Fibroblast of lung (primary cell): ENCODE results near the gene PRKAG2. TPM values are rescaled to one million over a fixed set of nuclear protein-coding genes. Genes with fewer than 3 reads are reported as not detected.

Experiments
- DNase-seq, 2 donors: peaks; one replicate each; pipeline versions ENCODE4 v3.0.0 to v3.0.0-alpha.2; 2010; ENCODE audit warnings: low read depth in 2 of 2
- H2AFZ ChIP-seq: 2 replicates; pipeline ENCODE4 v1.5.1; 2012; ENCODE audit warnings: low read length, control low read depth, inconsistent platforms
- H3K27ac ChIP-seq: 2 replicates; pipeline ENCODE4 v1.5.1; 2011; ENCODE audit warnings: low read length, control low read depth; ENCODE audit not compliant: insufficient read depth
- H3K27me3 ChIP-seq: 2 replicates; pipeline ENCODE4 v1.5.1; 2011; ENCODE audit warnings: mild to moderate bottlenecking, low read length; ENCODE audit not compliant: control insufficient read depth, insufficient read depth
- H3K36me3 ChIP-seq: 2 replicates; pipeline ENCODE4 v1.5.1; 2011; ENCODE audit warnings: low read length; ENCODE audit not compliant: control insufficient read depth, insufficient read depth
- H3K4me1 ChIP-seq: 2 replicates; pipeline ENCODE4 v1.5.1; 2011; ENCODE audit warnings: low read length; ENCODE audit not compliant: control insufficient read depth, insufficient read depth; ENCODE audit errors: extremely low read depth
- H3K4me2 ChIP-seq: 2 replicates; pipeline ENCODE4 v1.5.1; 2011; ENCODE audit warnings: low read length, control low read depth; ENCODE audit not compliant: insufficient read depth; ENCODE audit errors: extremely low read depth
- H3K4me3 ChIP-seq, 4 experiments: fragments of 200-600 bp in 1 of 4; sonication (generic) in 1 of 4; replicated peaks in 1 of 4; 2 replicates each; pipeline ENCODE4 v1.5.1; 2011 to 2016; ENCODE audit warnings: low read length in 4 of 4, low read depth in 3 of 4, mild to moderate bottlenecking in 3 of 4, control low read depth in 2 of 4, inconsistent platforms in 1 of 4, mixed read lengths in 1 of 4; ENCODE audit not compliant: insufficient read depth in 1 of 4; ENCODE audit errors: control extremely low read depth in 1 of 4
- H3K79me2 ChIP-seq: 2 replicates; pipeline ENCODE4 v1.5.1; 2012; ENCODE audit warnings: mild to moderate bottlenecking, low read length, inconsistent platforms; ENCODE audit not compliant: control insufficient read depth, insufficient read depth
- H3K9ac ChIP-seq: 2 replicates; pipeline ENCODE4 v1.5.1; 2011; ENCODE audit warnings: mild to moderate bottlenecking, low read length, control low read depth; ENCODE audit not compliant: insufficient read depth
- H3K9me3 ChIP-seq: 2 replicates; pipeline ENCODE4 v1.5.1; 2012; ENCODE audit warnings: low read depth, low read length; ENCODE audit not compliant: control insufficient read depth, insufficient read depth
- H4K20me1 ChIP-seq: 2 replicates; pipeline ENCODE4 v1.5.1; 2011; ENCODE audit warnings: low read length; ENCODE audit not compliant: control insufficient read depth, insufficient read depth; ENCODE audit errors: extremely low read depth
- CTCF ChIP-seq, 2 donors: IDR thresholded peaks in 1 of 2; conservative IDR thresholded peaks in 1 of 2; 1 replicate in 1 of 2; 2 replicates in 1 of 2; pipeline ENCODE4 v1.5.1; 2011 to 2012; ENCODE audit warnings: low read length in 2 of 2, control low read depth in 1 of 2, inconsistent platforms in 1 of 2, low read depth in 1 of 2, mild to moderate bottlenecking in 1 of 2
- EZH2 ChIP-seq: IDR thresholded peaks from 2 replicates; pipeline ENCODE4 v1.5.1; 2012; ENCODE audit warnings: low read length, control low read depth, mild to moderate bottlenecking; ENCODE audit errors: missing control alignments
- polyA plus RNA-seq, 2 donors: library from polyadenylated mRNA; depleted of rRNA in 1 of 2; stranded (reverse) in 1 of 2; unstranded in 1 of 2; fragments of >200 nt; gene quantifications; 2 replicates each; pipeline ENCODE4 v1.2.1, GENCODE V29; 2011 to 2012; ENCODE audit warnings: missing spikeins in 1 of 2
- total RNA-seq: library from RNA; depleted of rRNA; stranded (reverse); fragments of >200 nt; gene quantifications from 2 replicates; pipeline ENCODE4 v1.2.1, GENCODE V29; 2014

Gene PRKAG2
- total and polyA plus RNA-seq, 2 donors (not counting 1 experiment from before 2014, with no cell fraction given): 11.9 to 56.7 TPM

DNA sequence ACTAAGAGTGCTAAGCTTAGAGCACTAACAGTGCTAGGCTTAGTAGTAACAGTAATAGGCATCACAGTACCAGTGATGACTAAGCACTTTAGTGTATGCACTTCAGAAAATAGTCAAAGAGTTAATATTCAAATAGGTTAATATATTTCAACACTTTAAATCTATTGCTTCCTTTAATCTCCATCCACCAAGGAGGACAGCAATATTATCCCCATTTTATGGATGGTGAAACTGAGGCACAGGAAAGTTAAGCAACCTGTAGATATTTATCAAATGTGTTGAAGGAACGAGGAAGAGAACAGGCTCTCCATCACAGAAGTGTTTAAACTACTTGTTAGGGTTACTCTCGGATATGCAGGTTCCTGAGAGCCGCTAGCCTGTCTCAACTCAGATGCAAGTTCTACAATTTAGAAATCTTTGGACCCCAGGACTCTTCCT, 165.5 kb downstream of the PRKAG2 start:
- DNase-seq: no peak
- Histone ChIP-seq H3K27me3 (no peaks in the 10 kb centered on the region), H3K27ac (no peak overlapping the region)

DNA sequence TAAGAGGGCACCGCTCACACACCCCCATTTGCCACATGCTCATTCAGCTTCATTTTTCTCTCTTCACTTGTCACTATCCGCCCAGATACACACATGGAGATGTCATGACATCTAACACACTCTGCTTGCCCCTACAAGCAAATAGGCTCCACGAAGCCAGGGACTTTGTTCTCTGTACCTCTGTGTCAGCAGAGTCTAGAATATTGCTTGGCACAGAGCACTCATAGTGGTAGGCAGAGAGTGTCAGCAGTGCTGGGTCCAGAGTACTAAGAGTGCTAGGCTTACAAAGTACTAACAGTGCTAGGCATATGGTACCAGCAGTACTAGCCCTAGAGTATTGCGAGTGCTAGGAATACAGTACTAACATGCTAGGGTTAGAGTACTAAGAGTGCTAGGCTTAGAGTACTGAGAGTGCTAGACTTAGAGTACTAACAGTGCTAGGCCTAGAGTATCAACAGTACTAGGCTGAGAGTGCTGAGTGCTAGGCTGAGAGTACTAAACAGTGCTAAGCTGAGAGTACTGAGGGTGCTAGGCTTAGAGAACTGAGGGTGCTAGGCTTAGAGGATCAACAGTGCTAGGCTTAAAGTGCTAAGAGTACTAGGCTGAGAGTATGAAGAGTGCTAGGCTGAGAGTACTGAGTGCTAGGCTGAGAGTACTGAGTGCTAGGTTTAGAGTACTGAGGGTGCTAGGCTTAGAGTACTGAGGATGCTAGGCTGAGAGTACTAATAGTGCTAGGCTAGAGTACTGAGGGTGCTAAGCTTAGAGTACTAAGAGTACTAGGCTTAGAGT, 166.1 kb downstream of the PRKAG2 start:
- Histone ChIP-seq H3K4me1 (peaks cover 2% of the 10 kb centered on the region), H3K27ac (no peak overlapping the region), H3K27me3 (no peaks in the 10 kb centered on the region), H3K9me3 (no peaks in the 10 kb centered on the region), H2AFZ (no peak overlapping the region), H3K79me2 (no peaks in the 10 kb centered on the region), H3K9ac (no peak overlapping the region), H4K20me1 (no peaks in the 10 kb centered on the region), H3K4me3 (no peak overlapping the region), H3K36me3 (no peaks in the 10 kb centered on the region), H3K4me2 (no peak overlapping the region)
- no peak for DNase-seq
- TF ChIP-seq CTCF (conservative IDR thresholded peaks at IDR 0.05 in 1 of 2, IDR thresholded peaks at IDR 0.05 in 1 of 2; ENCODE audit: low read depth in 1 of 2, low read length in 2 of 2): no peak
- TF ChIP-seq EZH2: no peak

More for the DNA sequence above, 165.5 kb downstream of the PRKAG2 start:
- no peak overlapping the region for H3K9ac ChIP-seq
- H3K36me3 ChIP-seq: no peaks in the 10 kb centered on the region
- H2AFZ ChIP-seq: no peak overlapping the region
- TF ChIP-seq CTCF (conservative IDR thresholded peaks at IDR 0.05 in 1 of 2, IDR thresholded peaks at IDR 0.05 in 1 of 2; ENCODE audit: low read depth in 1 of 2, low read length in 2 of 2) (no peak), EZH2 (no peak)
- no peak overlapping the region for H3K4me3 ChIP-seq
- H3K9me3 ChIP-seq: no peaks in the 10 kb centered on the region
- H3K79me2 ChIP-seq: no peaks in the 10 kb centered on the region
- no peak overlapping the region for H3K4me2 ChIP-seq
- H3K4me1 ChIP-seq: no peaks in the 10 kb centered on the region
- no peaks in the 10 kb centered on the region for H4K20me1 ChIP-seq

DNA sequence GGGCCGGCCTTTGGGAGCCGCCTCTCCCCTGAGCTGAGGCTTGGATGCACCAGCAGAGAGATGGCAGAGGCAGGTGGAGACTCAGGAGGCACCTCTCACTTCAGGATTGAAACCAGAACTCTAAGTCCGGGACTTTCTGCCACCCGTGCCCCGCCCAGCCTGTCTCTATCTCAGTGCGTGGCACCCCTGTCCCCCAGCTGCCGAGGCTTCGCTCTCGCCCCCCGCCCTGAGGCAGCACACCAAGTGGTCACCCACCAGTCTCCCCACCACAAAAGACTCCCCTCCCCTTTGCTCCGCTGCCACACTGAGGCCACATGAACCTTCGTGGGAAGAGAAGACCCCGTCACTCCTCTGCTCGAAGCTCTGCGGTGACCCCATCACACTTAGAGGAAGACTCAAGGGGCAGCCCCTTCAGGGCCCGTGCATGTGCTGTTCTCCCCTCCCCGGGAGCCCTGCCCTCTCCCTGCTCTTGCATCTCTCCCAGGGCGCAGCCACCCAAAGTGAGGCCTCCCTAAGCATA, 166.7 kb downstream of the PRKAG2 start:
- Histone ChIP-seq H3K4me1 (peaks cover 6% of the 10 kb centered on the region), H3K27me3 (no peaks in the 10 kb centered on the region), H3K9ac (no peak overlapping the region), H3K79me2 (no peaks in the 10 kb centered on the region), H3K9me3 (no peaks in the 10 kb centered on the region), H3K4me2 (no peak overlapping the region), H4K20me1 (no peaks in the 10 kb centered on the region), H3K36me3 (no peaks in the 10 kb centered on the region), H3K4me3 (no peak overlapping the region), H2AFZ (no peak overlapping the region), H3K27ac (no peak overlapping the region)
- no peak for DNase-seq
- TF ChIP-seq CTCF (conservative IDR thresholded peaks at IDR 0.05 in 1 of 2, IDR thresholded peaks at IDR 0.05 in 1 of 2; ENCODE audit: low read depth in 1 of 2, low read length in 2 of 2) (no peak), EZH2 (no peak)
